Activated T-helper 1 cell treated with anti-CD3 and anti-CD28 coated beads, Interleukin-12 subunit alpha, Interleukin-12 subunit beta, Interleukin-2, Interleukin-4 antibody, amounts not matched to agents 30 ng/mL and 10 ng/mL and 1 ng/mL, durations not matched to agents 14 hours and 24 hours and 36 hours (primary cell): ENCODE results near the gene ADAD2. TPM values are rescaled to one million over a fixed set of nuclear protein-coding genes. Genes with fewer than 3 reads are reported as not detected.
"Not testable (repeated sequence)": the region's sequence is repeated elsewhere in the genome, so short reads cannot be mapped to it uniquely, and the experiment has no call there.

Source experiments
- DNase-seq: peaks from one replicate; pipeline ENCODE4 v3.0.0; 2021; ENCODE audit warnings: low spot score
- H3K27ac Mint-ChIP-seq: one replicate; pipeline ENCODE4 v1.8.0; 2021; ENCODE audit warnings: mild to moderate bottlenecking, mixed read lengths
- H3K27me3 Mint-ChIP-seq: one replicate; pipeline ENCODE4 v1.8.0; 2022; ENCODE audit warnings: mild to moderate bottlenecking, moderate library complexity, mixed read lengths; ENCODE audit not compliant: insufficient read depth
- H3K36me3 Mint-ChIP-seq: one replicate; pipeline ENCODE4 v1.8.0; 2021; ENCODE audit warnings: low read depth, mixed read lengths
- H3K4me1 Mint-ChIP-seq: one replicate; pipeline ENCODE4 v1.8.0; 2021; ENCODE audit warnings: low read depth, mixed read lengths
- H3K4me3 Mint-ChIP-seq: one replicate; pipeline ENCODE4 v1.8.0; 2021; ENCODE audit warnings: mild to moderate bottlenecking, moderate library complexity, mixed read lengths
- H3K9me3 Mint-ChIP-seq: one replicate; pipeline ENCODE4 v1.8.0; 2021; ENCODE audit warnings: mixed read lengths
- intact Hi-C: fragments of 100-400 bp; cut with micrococcal nuclease; formaldehyde crosslinking; loops from one replicate; pipeline ENCODE4 v1.15.1; 2024
- total RNA-seq: library from RNA; stranded (reverse); gene quantifications from 2 replicates; pipeline ENCODE4 v1.2.3, GENCODE V29; 2022

Gene ADAD2
- total RNA-seq, 1 donor from 2014 or later = not detected

DNA sequence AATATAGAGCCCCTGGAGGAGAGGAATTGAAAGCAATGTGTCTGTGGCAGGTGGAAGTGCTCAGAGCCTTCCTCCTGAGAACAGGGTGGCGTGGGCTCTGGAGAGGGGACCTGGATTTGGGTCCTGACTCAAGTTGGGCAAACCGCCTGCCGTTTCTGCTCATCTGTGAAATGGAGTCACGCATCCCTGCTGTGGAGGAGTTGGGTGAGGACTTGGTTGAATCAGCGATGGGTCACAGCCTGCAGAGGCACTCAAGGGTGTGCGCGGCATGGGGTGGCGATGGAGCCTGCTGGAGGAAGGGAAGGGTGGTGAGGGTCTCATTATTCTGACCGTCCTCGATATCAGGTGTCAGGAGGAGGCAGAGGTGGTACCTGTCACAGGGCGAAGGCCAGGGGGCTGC, 3.1 kb downstream of the ADAD2 start:
- H3K4me1 Mint-ChIP-seq = peaks cover 16% of the 10 kb centered on the region
- peak overlapping the region; percentile 56 for H3K27ac Mint-ChIP-seq
- no peaks in the 10 kb centered on the region for H3K9me3 Mint-ChIP-seq
- no peak for DNase-seq
- H3K4me3 Mint-ChIP-seq = peak overlapping the region; percentile 11
- intact Hi-C loops = no loop called here
- H3K36me3 Mint-ChIP-seq = no peaks in the 10 kb centered on the region
- no peaks in the 10 kb centered on the region for H3K27me3 Mint-ChIP-seq

DNA sequence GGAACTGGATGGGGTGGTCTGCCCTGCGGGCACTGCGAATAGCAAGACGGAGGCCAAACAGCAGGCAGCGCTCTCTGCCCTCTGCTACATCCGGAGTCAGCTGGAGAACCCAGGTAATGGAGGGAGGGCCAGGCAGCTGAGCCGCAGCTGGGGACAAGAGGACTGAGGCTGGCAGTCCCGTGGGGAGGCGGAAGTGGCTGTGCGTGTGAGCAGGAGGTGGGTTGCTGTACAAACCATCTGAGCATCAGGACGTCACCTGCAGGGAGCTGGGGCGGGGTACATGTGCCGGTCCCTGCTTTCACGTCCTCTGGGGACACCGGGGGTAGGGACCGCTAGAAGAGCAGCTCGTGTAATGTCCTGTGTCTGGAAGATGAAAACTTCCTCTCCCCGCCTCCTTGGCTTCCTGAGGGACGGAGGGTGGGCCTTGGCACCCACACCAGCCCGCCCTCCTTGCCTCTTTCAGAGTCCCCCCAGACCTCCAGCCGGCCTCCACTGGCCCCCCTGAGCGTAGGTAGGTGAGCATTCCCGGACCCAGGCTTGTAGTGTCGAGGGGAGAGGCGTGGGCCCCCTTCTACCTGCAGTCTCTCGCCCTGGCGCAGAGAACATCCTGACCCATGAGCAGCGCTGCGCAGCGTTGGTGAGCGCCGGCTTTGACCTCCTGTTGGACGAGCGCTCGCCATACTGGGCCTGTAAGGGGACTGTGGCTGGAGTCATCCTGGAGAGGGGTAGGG, 3.7 kb downstream of the ADAD2 start:
- no peaks in the 10 kb centered on the region for H3K36me3 Mint-ChIP-seq
- H3K27me3 Mint-ChIP-seq = no peaks in the 10 kb centered on the region
- intact Hi-C loops = no loop called here
- peak overlapping the region; percentile 56 for H3K27ac Mint-ChIP-seq
- DNase-seq = peak; percentile 17
- no peak overlapping the region for H3K4me3 Mint-ChIP-seq
- no peaks in the 10 kb centered on the region for H3K9me3 Mint-ChIP-seq
- H3K4me1 Mint-ChIP-seq = peaks cover 16% of the 10 kb centered on the region

GRCh38 chr16:84195201-84196093, 4.5 kb downstream of the ADAD2 start:
- intact Hi-C loops = no loop called here
- no peaks in the 10 kb centered on the region for H3K27me3 Mint-ChIP-seq

GRCh38 chr16:84196101-84196500, 5.1 kb downstream of the ADAD2 start:
- intact Hi-C loops = no loop called here
- H3K27me3 Mint-ChIP-seq = no peaks in the 10 kb centered on the region
- H3K27ac Mint-ChIP-seq = no peak overlapping the region
- peaks cover 16% of the 10 kb centered on the region for H3K4me1 Mint-ChIP-seq
- H3K4me3 Mint-ChIP-seq = no peak overlapping the region
- no peaks in the 10 kb centered on the region for H3K9me3 Mint-ChIP-seq
- no peaks in the 10 kb centered on the region for H3K36me3 Mint-ChIP-seq
- no peak for DNase-seq

More at GRCh38 chr16:84195201-84196093, 4.5 kb downstream of the ADAD2 start:
- H3K9me3 Mint-ChIP-seq = no peaks in the 10 kb centered on the region
- no peaks in the 10 kb centered on the region for H3K36me3 Mint-ChIP-seq
- H3K4me3 Mint-ChIP-seq = no peak overlapping the region
- H3K4me1 Mint-ChIP-seq = peaks cover 16% of the 10 kb centered on the region
- no peak overlapping the region for H3K27ac Mint-ChIP-seq
- no peak for DNase-seq

- intact Hi-C loops = no loop called here
- Mint-ChIP-seq H3K36me3 (no peaks in the 10 kb centered on the region), H3K9me3 (no peaks in the 10 kb centered on the region), H3K4me3 (no peak overlapping the region), H3K27ac (no peak overlapping the region), H3K27me3 (no peaks in the 10 kb centered on the region), H3K4me1 (peaks cover 16% of the 10 kb centered on the region)
- DNase-seq = no peak
Observed at GRCh38 chr16:84196727-84197394, 5.9 kb downstream of the ADAD2 start.

- no peak overlapping the region for H3K4me3 Mint-ChIP-seq
- peaks cover 16% of the 10 kb centered on the region for H3K4me1 Mint-ChIP-seq
- H3K27me3 Mint-ChIP-seq = no peaks in the 10 kb centered on the region
- intact Hi-C loops = no loop called here
- no peaks in the 10 kb centered on the region for H3K36me3 Mint-ChIP-seq
- no peaks in the 10 kb centered on the region for H3K9me3 Mint-ChIP-seq
- no peak overlapping the region for H3K27ac Mint-ChIP-seq
- DNase-seq = no peak
Observed at GRCh38 chr16:84197466-84198128, 6.6 kb downstream of the ADAD2 start.

GRCh38 chr16:84198401-84198800, 7.4 kb downstream of the ADAD2 start:
- H3K4me1 Mint-ChIP-seq = peaks cover 13% of the 10 kb centered on the region
- intact Hi-C loops = no loop called here
- no peak for DNase-seq
- H3K27ac Mint-ChIP-seq = no peak overlapping the region
- H3K36me3 Mint-ChIP-seq = no peaks in the 10 kb centered on the region
- H3K27me3 Mint-ChIP-seq = no peaks in the 10 kb centered on the region
- H3K9me3 Mint-ChIP-seq = no peaks in the 10 kb centered on the region
- no peak overlapping the region for H3K4me3 Mint-ChIP-seq

- Mint-ChIP-seq H3K27me3 (no peaks in the 10 kb centered on the region), H3K27ac (no peak overlapping the region), H3K9me3 (no peaks in the 10 kb centered on the region), H3K4me1 (peaks cover 6% of the 10 kb centered on the region), H3K4me3 (no peak overlapping the region), H3K36me3 (no peaks in the 10 kb centered on the region)
- intact Hi-C loops = no loop called here
- DNase-seq = no peak
Observed at GRCh38 chr16:84199097-84199496, 8.1 kb downstream of the ADAD2 start.

DNA sequence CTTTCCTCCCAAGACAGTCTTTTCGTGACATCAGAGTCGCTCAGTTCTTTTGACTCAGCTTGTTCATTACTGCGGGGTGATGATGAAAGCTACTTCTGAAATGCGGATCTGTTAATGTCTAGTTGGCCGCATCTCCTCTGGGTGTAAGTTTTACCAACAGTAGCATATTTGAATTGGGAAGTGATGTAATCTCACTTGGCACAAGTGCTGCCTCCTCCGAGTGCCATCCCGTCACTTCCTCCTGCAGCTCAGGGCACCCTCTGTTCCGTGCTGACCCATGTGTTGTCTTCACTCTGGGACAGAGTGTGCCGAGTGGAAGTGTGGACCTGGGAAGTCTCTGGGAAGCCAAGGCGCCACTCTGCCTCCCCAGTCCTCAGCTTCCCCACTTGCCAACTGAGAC, 8.9 kb downstream of the ADAD2 start:
- H3K4me3 Mint-ChIP-seq = no peak overlapping the region
- no peaks in the 10 kb centered on the region for H3K36me3 Mint-ChIP-seq
- H3K9me3 Mint-ChIP-seq = no peaks in the 10 kb centered on the region
- no peaks in the 10 kb centered on the region for H3K4me1 Mint-ChIP-seq
- no peak for DNase-seq
- H3K27ac Mint-ChIP-seq = no peak overlapping the region
- no peaks in the 10 kb centered on the region for H3K27me3 Mint-ChIP-seq
- intact Hi-C loops = no loop called here

- DNase-seq, H3K36me3 Mint-ChIP-seq, intact Hi-C loops, H3K9me3 Mint-ChIP-seq, H3K4me1 Mint-ChIP-seq, H3K27me3 Mint-ChIP-seq, H3K27ac Mint-ChIP-seq, H3K4me3 Mint-ChIP-seq: not testable (repeated sequence)
Observed at GRCh38 chr16:84204551-84204950, 13.6 kb downstream of the ADAD2 start.

GRCh38 chr16:84205123-84205522, 14.2 kb downstream of the ADAD2 start:
- H3K27me3 Mint-ChIP-seq, H3K4me1 Mint-ChIP-seq, H3K36me3 Mint-ChIP-seq, H3K9me3 Mint-ChIP-seq, H3K4me3 Mint-ChIP-seq, intact Hi-C loops, DNase-seq, H3K27ac Mint-ChIP-seq: not testable (repeated sequence)

DNA sequence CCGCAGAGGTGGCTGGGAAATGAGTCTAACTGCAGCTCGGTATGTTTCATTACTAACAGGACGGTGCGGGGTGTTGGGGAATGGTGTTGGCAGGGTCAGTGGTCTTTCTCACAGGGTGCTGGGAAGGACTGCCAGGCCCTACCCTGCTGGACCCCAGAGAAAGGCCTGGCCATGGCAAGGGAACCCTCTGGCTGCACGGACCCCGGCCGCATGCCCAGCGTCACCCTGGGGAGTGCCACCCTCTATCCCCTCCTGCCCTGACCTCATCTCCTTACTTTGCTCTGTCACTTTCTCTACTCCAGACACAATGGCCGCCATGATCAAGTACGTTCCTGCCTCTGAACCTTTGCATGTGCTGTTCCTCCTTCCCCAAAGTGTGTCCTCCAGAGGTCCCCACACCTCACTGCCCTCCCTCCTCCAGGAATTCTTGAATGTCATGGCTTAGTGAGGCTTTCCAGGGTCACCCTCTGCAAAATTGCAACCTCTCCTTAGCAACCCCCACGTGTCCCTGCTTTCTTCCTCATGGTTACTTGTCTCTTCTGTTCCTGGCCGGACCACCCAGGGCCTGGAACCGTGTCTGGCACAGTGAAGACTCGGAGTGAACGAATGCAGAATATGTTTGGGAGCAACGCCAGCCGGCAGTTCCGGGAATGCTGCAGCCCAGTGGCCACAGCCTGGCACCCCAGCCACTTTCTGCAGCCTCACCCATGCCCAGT, 15.2 kb downstream of the ADAD2 start:
- Mint-ChIP-seq H3K36me3 (no peaks in the 10 kb centered on the region), H3K4me1 (no peaks in the 10 kb centered on the region), H3K9me3 (no peaks in the 10 kb centered on the region), H3K27ac (no peak overlapping the region), H3K4me3 (no peak overlapping the region), H3K27me3 (no peaks in the 10 kb centered on the region)
- no peak for DNase-seq
- intact Hi-C loops = no loop called here
